ENCODE results near the gene MAP2K6. TPM values are rescaled to one million over a fixed set of nuclear protein-coding genes. Genes with fewer than 3 reads are reported as not detected.

MAP2K6 gene
- polyA plus RNA-seq, 1 of the 3 experiments (the other 2 are of a cell fraction), result 6.7 TPM

- WGBS (ENCODE audit: low lambda C conversion rate), result 91% methylated on average over 1 of the region's 1 CpG
- Histone ChIP-seq H3F3A (replicated peaks; ENCODE audit: insufficient read depth) (no peaks in the 10 kb centered on the region), H3K4me1 (ENCODE audit: control insufficient read depth in 1 of 2, insufficient read depth in 2 of 2, low read depth in 1 of 2, low read length in 1 of 2) (no peaks in the 10 kb centered on the region), H3K4me2 (no peak overlapping the region), H3K9ac (no peak overlapping the region), H3K27ac (ENCODE audit: low read depth in 2 of 2, low read length in 1 of 2) (no peak overlapping the region), H3K4me3 (ENCODE audit: low read depth in 2 of 2, low read length in 1 of 2) (no peak overlapping the region), H3K9me2 (no peaks in the 10 kb centered on the region), H3K9me3 (no peaks in the 10 kb centered on the region), H3K79me2 (ENCODE audit: insufficient read depth) (no peaks in the 10 kb centered on the region), H4K20me1 (ENCODE audit: insufficient read depth) (no peaks in the 10 kb centered on the region), H2AFZ (ENCODE audit: low read depth) (no peak overlapping the region), H3K27me3 (ENCODE audit: insufficient read depth) (no peaks in the 10 kb centered on the region), H3K36me3 (replicated peaks in 1 of 2; ENCODE audit: control insufficient read depth in 1 of 2, insufficient read depth in 2 of 2, low read length in 1 of 2) (no peaks in the 10 kb centered on the region)
- POLR2A ChIA-PET, result no interaction called here
- CTCF ChIA-PET, result interaction anchor here (0.9 to 2.8 kb wide), 3 partner anchors 13 to 116 kb away, joined by 3 to 11 read pairs (median 4); no protein-coding TSS in a partner anchor
- TF ChIP-seq RAD21 (IDR thresholded peaks at IDR 0.05; ENCODE audit: low read length) (no peak), EZH2phosphoT487 (IDR thresholded peaks at IDR 0.05; ENCODE audit: borderline replicate concordance, low read depth) (no peak), GATA2 (CRISPR knock-in tag; IDR thresholded peaks at IDR 0.05) (no peak), SMC3 (IDR thresholded peaks at IDR 0.05; ENCODE audit: low read depth, low read length) (no peak), YY1 (IDR thresholded peaks at IDR 0.05; ENCODE audit: low read depth) (no peak), MEF2A (IDR thresholded peaks at IDR 0.05; ENCODE audit: borderline replicate concordance, low read depth) (no peak), TAF1 (IDR thresholded peaks at IDR 0.05; ENCODE audit: borderline replicate concordance, low read depth, low read length) (no peak), NRF1 (IDR thresholded peaks at IDR 0.05; ENCODE audit: low read depth, low read length) (no peak), POLR2AphosphoS5 (IDR thresholded peaks at IDR 0.05; ENCODE audit: low read depth, low read length) (no peak), CTCF (IDR thresholded peaks at IDR 0.05) (no peak), RCOR1 (IDR thresholded peaks at IDR 0.05; ENCODE audit: low read length) (no peak), USF1 (IDR thresholded peaks at IDR 0.05; ENCODE audit: borderline replicate concordance, low read depth) (no peak), SIN3A (IDR thresholded peaks at IDR 0.05; ENCODE audit: borderline replicate concordance, low read depth, low read length) (no peak), EP300 (IDR thresholded peaks at IDR 0.05; ENCODE audit: borderline replicate concordance in 1 of 2, low read depth in 1 of 2, low read length in 1 of 2) (no peak), REST (IDR thresholded peaks at IDR 0.05; ENCODE audit: low read depth, low read length) (no peak), PBX3 (IDR thresholded peaks at IDR 0.05) (no peak)
- DNase-seq, result no peak
Observed at GRCh38 chr17:69407759-69408158, 6.7 kb upstream of the MAP2K6 start.
